PC-3 (cell line): Measurements from ENCODE around the gene STAG1. TPM values are rescaled to one million over a fixed set of nuclear protein-coding genes. Genes with fewer than 3 reads are reported as not detected.
A peak's percentile ranks its signal among the peaks of the same experiment; 100 is the strongest.

Experiments used
- ATAC-seq: fragments of 200-7000 bp; cut with Tn5 transposase; 2 replicates; pipeline ENCODE4 v1.9.1; 2020; ENCODE audit warnings: mild to moderate bottlenecking, moderate library complexity
- BruUV-seq: library from RNA; stranded (reverse); fragments of 400-500 nt; replicated peaks from 2 replicates; lab custom pipeline; 2021; lab: Mats Ljungman, UMichigan
- CTCF ChIA-PET: fragments of 300-600 bp; sonication (Branson Sonifier 250); formaldehyde crosslinking; loops from one replicate; lab custom pipeline; 2022; ENCODE audit warnings: antibody characterized with exemption; lab: Charles Lee
- POLR2A ChIA-PET: fragments of 300-600 bp; sonication (Branson Sonifier 250); formaldehyde crosslinking; loops from one replicate; lab custom pipeline; 2022; ENCODE audit warnings: antibody characterized with exemption; ENCODE audit not compliant: unreplicated experiment; lab: Charles Lee
- DNase-seq: peaks from one replicate; pipeline ENCODE4 v3.0.0-alpha.2; 2015
- H2AFZ ChIP-seq: fragments of 300-600 bp; sonication (generic); 2 replicates; pipeline ENCODE4 v1.6.0; 2016; ENCODE audit warnings: antibody characterized with exemption, low read length
- H3F3A ChIP-seq: fragments of 300-600 bp; sonication (generic); one replicate; pipeline ENCODE4 v1.6.0; 2017; ENCODE audit warnings: antibody characterized with exemption, low read length, control low read depth, mild to moderate bottlenecking; ENCODE audit not compliant: unreplicated experiment
- H3K27ac ChIP-seq: fragments of 300-600 bp; sonication (generic); 2 replicates; pipeline ENCODE4 v1.5.1; 2016; ENCODE audit warnings: mild to moderate bottlenecking, low read length
- H3K27me3 ChIP-seq: fragments of 300-600 bp; sonication (generic); 2 replicates; pipeline ENCODE4 v1.6.1; 2016; ENCODE audit warnings: low read length, mixed read lengths
- H3K36me3 ChIP-seq: fragments of 300-600 bp; sonication (generic); 2 replicates; pipeline ENCODE4 v1.6.1; 2016; ENCODE audit warnings: low read depth, mixed run types, low read length, mixed read lengths
- H3K4me1 ChIP-seq: fragments of 300-600 bp; sonication (generic); 2 replicates; pipeline ENCODE4 v1.5.1; 2016; ENCODE audit warnings: low read length; ENCODE audit not compliant: insufficient read depth
- H3K4me2 ChIP-seq: fragments of 300-600 bp; sonication (generic); 2 replicates; pipeline ENCODE4 v1.6.0; 2016; ENCODE audit warnings: low read length
- H3K4me3 ChIP-seq: fragments of 300-600 bp; sonication (generic); 2 replicates; pipeline ENCODE4 v1.5.1; 2016; ENCODE audit warnings: mild to moderate bottlenecking, low read length, mixed read lengths
- H3K79me2 ChIP-seq: fragments of 300-600 bp; sonication (generic); 2 replicates; pipeline ENCODE4 v1.6.1; 2017; ENCODE audit warnings: low read length, mixed read lengths
- H3K9ac ChIP-seq: fragments of 300-600 bp; sonication (generic); 2 replicates; pipeline ENCODE4 v1.6.0; 2016; ENCODE audit warnings: mild to moderate bottlenecking, low read length
- H3K9me2 ChIP-seq: fragments of 300-600 bp; sonication (generic); replicated peaks from 2 replicates; pipeline ENCODE4 v1.6.1; 2016; ENCODE audit warnings: mixed run types, low read length, mixed read lengths
- H3K9me3 ChIP-seq: fragments of 300-600 bp; sonication (generic); 2 replicates; pipeline ENCODE4 v1.6.1; 2016; ENCODE audit warnings: low read length, mixed read lengths
- H4K20me1 ChIP-seq: fragments of 300-600 bp; sonication (generic); 2 replicates; pipeline ENCODE4 v1.6.1; 2016; ENCODE audit warnings: low read length, mixed read lengths
- CTCF ChIP-seq: fragments of 300-600 bp; sonication (generic); conservative IDR thresholded peaks from 2 replicates; pipeline ENCODE4 v1.5.1; 2017; ENCODE audit warnings: antibody characterized with exemption, low read depth, mild to moderate bottlenecking, low read length
- EZH2 ChIP-seq: fragments of 300-600 bp; sonication (generic); IDR thresholded peaks from one replicate; pipeline ENCODE4 v1.6.1; 2017; ENCODE audit warnings: antibody characterized with exemption, mild to moderate bottlenecking, low read length; ENCODE audit not compliant: unreplicated experiment
- EZH2phosphoT487 ChIP-seq: fragments of 300-600 bp; sonication (generic); IDR thresholded peaks from 2 replicates; pipeline ENCODE4 v1.6.1; 2018; ENCODE audit warnings: mild to moderate bottlenecking, antibody characterized with exemption, low read length, borderline replicate concordance
- intact Hi-C: fragments of 100-400 bp; cut with micrococcal nuclease; formaldehyde crosslinking; loops from 2 replicates; pipeline ENCODE4 v1.9.0; 2023
- total RNA-seq: library from RNA; depleted of rRNA; stranded (reverse); fragments of >200 nt; gene quantifications from 2 replicates; pipeline ENCODE4 v1.2.3, GENCODE V29; 2014

STAG1 gene
- total RNA-seq, 1 experiment from 2014 or later = 14.6 TPM

DNA sequence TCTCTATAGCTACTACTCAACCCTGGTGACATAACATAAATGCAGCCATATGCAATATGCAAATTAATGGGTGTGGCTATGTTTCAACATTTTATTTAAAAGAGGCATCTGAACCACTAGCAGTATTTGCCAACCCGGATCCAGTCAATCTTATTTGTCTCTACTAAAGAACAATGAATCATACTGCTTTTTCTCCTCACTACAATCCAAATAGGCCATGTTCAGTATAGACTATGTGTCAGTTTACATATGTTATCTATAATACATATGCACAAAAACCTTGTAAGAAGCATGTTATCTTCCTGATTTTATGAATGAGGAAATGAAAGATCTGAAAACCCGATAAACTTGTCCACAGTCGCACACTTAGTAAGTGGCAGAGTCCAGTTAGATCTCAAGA, 125.7 kb downstream of the STAG1 start:
- no peak overlapping the region for H3K4me3 ChIP-seq
- TF ChIP-seq EZH2phosphoT487 (no peak), EZH2 (no peak), CTCF (no peak)
- no peak overlapping the region for H3K9ac ChIP-seq
- H3K9me3 ChIP-seq = no peaks in the 10 kb centered on the region
- ChIA-PET POLR2A (no interaction called here), CTCF (no interaction called here)
- no peak overlapping the region for H3K27ac ChIP-seq
- DNase-seq (peak; percentile 32), ATAC-seq (no peak; the same call in 1 of the 2 replicates)
- peaks cover 42% of the 10 kb centered on the region for H3K79me2 ChIP-seq
- no TSS peak for BruUV-seq
- H3F3A ChIP-seq = no peaks in the 10 kb centered on the region
- peaks cover 32% of the 10 kb centered on the region for H3K4me1 ChIP-seq
- intact Hi-C loops = no loop called here
- no peaks in the 10 kb centered on the region for H3K36me3 ChIP-seq
- H2AFZ ChIP-seq = no peak overlapping the region
- H3K4me2 ChIP-seq = no peak overlapping the region
- H3K9me2 ChIP-seq = no peaks in the 10 kb centered on the region
- H4K20me1 ChIP-seq = no peaks in the 10 kb centered on the region
- no peaks in the 10 kb centered on the region for H3K27me3 ChIP-seq

DNA sequence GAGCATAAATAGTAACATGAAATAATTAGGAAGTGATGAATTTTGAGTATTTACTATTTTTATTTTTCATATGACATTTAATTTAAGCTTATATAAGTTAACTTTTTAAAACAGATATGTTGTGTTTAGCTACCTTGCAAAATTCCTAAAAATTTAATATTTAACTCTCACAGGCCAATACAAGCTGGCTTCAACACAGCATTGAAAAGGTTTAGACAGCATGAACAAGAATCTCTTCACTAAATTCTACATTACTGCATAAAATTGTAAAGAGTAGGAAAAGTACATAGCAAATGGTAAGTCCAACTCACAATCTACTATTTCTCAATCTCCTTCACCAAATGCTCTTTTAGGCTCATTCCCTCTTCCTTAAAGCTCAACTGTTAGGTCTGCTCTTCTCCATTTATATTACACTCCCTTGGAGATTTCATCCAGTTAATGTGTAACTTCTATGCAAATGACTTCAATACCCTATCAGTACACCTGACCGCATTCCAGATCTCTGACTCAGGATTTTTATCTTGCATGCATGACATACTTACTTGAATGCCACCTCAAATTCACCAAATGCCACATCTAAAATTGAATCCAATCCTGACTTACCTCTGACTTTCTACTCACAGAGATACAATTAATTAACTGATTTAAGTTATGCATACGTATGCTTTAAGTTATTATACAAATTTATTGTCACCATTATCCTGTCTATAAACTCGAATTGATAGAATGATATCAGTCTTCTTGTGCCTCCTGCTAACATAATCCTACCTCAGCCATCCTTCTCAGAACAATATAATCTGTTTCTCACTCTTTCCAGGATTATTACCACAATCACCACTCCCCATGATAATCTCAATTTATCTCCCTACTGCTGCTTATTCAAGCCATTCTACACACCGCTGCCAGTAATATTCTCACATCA, 127.0 kb downstream of the STAG1 start:
- peak; percentile 84 for DNase-seq
- no peak overlapping the region for H3K27ac ChIP-seq
- peak overlapping the region; percentile 73 for H3K4me2 ChIP-seq
- ATAC-seq = peak; percentile 63
- TF ChIP-seq CTCF (no peak), EZH2phosphoT487 (no peak), EZH2 (no peak)
- ChIA-PET CTCF (no interaction called here), POLR2A (no interaction called here)
- no peak overlapping the region for H2AFZ ChIP-seq
- peaks cover 30% of the 10 kb centered on the region for H3K4me1 ChIP-seq
- no peaks in the 10 kb centered on the region for H3K36me3 ChIP-seq
- no peaks in the 10 kb centered on the region for H3K9me3 ChIP-seq
- H3K9me2 ChIP-seq = no peaks in the 10 kb centered on the region
- no TSS peak for BruUV-seq
- no peak overlapping the region for H3K4me3 ChIP-seq
- no peaks in the 10 kb centered on the region for H3K27me3 ChIP-seq
- no peak overlapping the region for H3K9ac ChIP-seq
- intact Hi-C loops = no loop called here
- H4K20me1 ChIP-seq = no peaks in the 10 kb centered on the region
- no peaks in the 10 kb centered on the region for H3F3A ChIP-seq
- peaks cover 28% of the 10 kb centered on the region for H3K79me2 ChIP-seq

DNA sequence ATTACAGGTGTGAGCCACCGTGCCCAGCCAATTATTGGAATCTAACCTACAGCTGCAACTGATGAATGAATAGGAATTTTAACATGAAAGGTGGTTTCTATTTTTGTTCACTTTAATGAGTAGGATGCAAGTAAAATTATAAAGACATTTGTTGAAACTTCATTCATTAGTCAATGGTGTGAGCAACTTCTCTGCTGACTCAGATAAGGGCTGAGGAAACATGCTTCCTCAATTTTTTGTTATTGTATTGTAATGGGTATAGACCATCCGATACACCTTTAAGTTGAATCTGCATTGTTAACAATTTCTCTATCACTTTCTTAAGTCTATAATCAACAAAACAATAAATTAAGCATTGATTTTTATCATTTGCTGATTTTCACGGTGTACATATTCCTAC, 127.8 kb downstream of the STAG1 start:
- Histone ChIP-seq H2AFZ (no peak overlapping the region), H3K27ac (no peak overlapping the region), H3K4me1 (peaks cover 30% of the 10 kb centered on the region), H4K20me1 (no peaks in the 10 kb centered on the region), H3K9ac (no peak overlapping the region), H3K79me2 (peaks cover 26% of the 10 kb centered on the region), H3K4me2 (no peak overlapping the region), H3K9me3 (no peaks in the 10 kb centered on the region), H3K4me3 (no peak overlapping the region), H3K27me3 (no peaks in the 10 kb centered on the region), H3K9me2 (no peaks in the 10 kb centered on the region), H3F3A (no peaks in the 10 kb centered on the region), H3K36me3 (no peaks in the 10 kb centered on the region)
- ChIA-PET CTCF (no interaction called here), POLR2A (no interaction called here)
- DNase-seq = no peak
- no peak for ATAC-seq
- no TSS peak for BruUV-seq
- intact Hi-C loops = no loop called here
- TF ChIP-seq CTCF (no peak), EZH2 (no peak), EZH2phosphoT487 (no peak)
